Epithelial cell of esophagus (primary cell): ENCODE measurements around the gene PLA2G4E.
A peak's percentile ranks its signal among the peaks of the same experiment; 100 is the strongest.

Experiments used
- DNase-seq: peaks from one replicate; pipeline ENCODE4 v3.0.0; 2010; ENCODE audit warnings: low read depth
- H3K4me3 ChIP-seq: 2 replicates; pipeline ENCODE4 v1.5.1; 2011; ENCODE audit warnings: mild to moderate bottlenecking, low read length, control low read depth
- CTCF ChIP-seq: IDR thresholded peaks from 2 replicates; pipeline ENCODE4 v1.5.1; 2011; ENCODE audit warnings: low read depth, mild to moderate bottlenecking, low read length, control low read depth, inconsistent platforms; ENCODE audit not compliant: insufficient read depth; ENCODE audit errors: missing control alignments

The PLA2G4E gene

GRCh38 chr15:41971895-41972252 is 49.0 kb downstream of the PLA2G4E start:
- TF ChIP-seq CTCF = no peak
- DNase-seq = no peak

GRCh38 chr15:41971089-41971894 is 49.5 kb downstream of the PLA2G4E start:
- peak; percentile 67 for DNase-seq
- H3K4me3 ChIP-seq = peak overlapping the region; percentile 81

More at GRCh38 chr15:41971895-41972252, 49.0 kb downstream of the PLA2G4E start:
- peak overlapping the region; percentile 81 for H3K4me3 ChIP-seq

GRCh38 chr15:41970456-41970855 is 50.4 kb downstream of the PLA2G4E start:
- no peak for DNase-seq
- TF ChIP-seq CTCF = no peak
- H3K4me3 ChIP-seq = no peak overlapping the region

More at GRCh38 chr15:41971089-41971894, 49.5 kb downstream of the PLA2G4E start:
- no peak for TF ChIP-seq CTCF

- H3K4me3 ChIP-seq = no peak overlapping the region
- DNase-seq = no peak
Measured at GRCh38 chr15:41969851-41970431, 50.9 kb downstream of the PLA2G4E start.

GRCh38 chr15:41968701-41969100 is 52.1 kb downstream of the PLA2G4E start:
- TF ChIP-seq CTCF = no peak
- H3K4me3 ChIP-seq = no peak overlapping the region
- DNase-seq = no peak

More at GRCh38 chr15:41969851-41970431, 50.9 kb downstream of the PLA2G4E start:
- TF ChIP-seq CTCF = no peak

- DNase-seq = peak; percentile 51
- no peak overlapping the region for H3K4me3 ChIP-seq
- no peak for TF ChIP-seq CTCF
Measured at GRCh38 chr15:41967506-41968206, 53.2 kb downstream of the PLA2G4E start.
